Peyer's patch (tissue), 4 donors: ENCODE data around the gene MYO1F.

Source experiments
- CTCF ChIP-seq, 6 experiments: fragments of 450-650 bp in 4 of 6; fragments of 200-600 bp in 2 of 6; sonication (generic) in 1 of 6; IDR thresholded peaks; one replicate each; pipeline ENCODE4 v1.5.1; 2017 to 2019; ENCODE audit warnings: antibody characterized with exemption in 6 of 6, mild to moderate bottlenecking in 3 of 6, moderate library complexity in 1 of 6
- POLR2A ChIP-seq, 2 donors: fragments of 450-650 bp; IDR thresholded peaks; one replicate each; pipeline ENCODE4 v1.5.1; 2017; ENCODE audit warnings: antibody characterized with exemption in 2 of 2, mild to moderate bottlenecking in 2 of 2, moderate library complexity in 2 of 2

- TF ChIP-seq CTCF (IDR thresholded peaks at IDR 0.05) (no peak), POLR2A (IDR thresholded peaks at IDR 0.05) (no peak)
Observed at GRCh38 chr19:8615024-8615423, 37.8 kb upstream of the MYO1F start.
